Dermis microvascular lymphatic vessel endothelial cell (primary cell): ENCODE data around the gene NBPF20. TPM values are rescaled to one million over a fixed set of nuclear protein-coding genes. Genes with fewer than 3 reads are reported as not detected.
A peak's percentile ranks its signal among the peaks of the same experiment; 100 is the strongest.
"Not testable (repeated sequence)": the region's sequence is repeated elsewhere in the genome, so short reads cannot be mapped to it uniquely, and the experiment has no call there.

Experiments used
- DNase-seq, 2 donors: peaks; one replicate each; pipeline versions ENCODE4 v3.0.0 to v3.0.0-alpha.2; 2010; ENCODE audit warnings: low read depth in 2 of 2
- total RNA-seq: library from RNA; depleted of rRNA; stranded (reverse); fragments of >200 nt; gene quantifications from 2 replicates; pipeline ENCODE4 v1.2.1, GENCODE V29; 2014

NBPF20 gene
- total RNA-seq, result 1.8 and 2.0 TPM in 2 replicates

GRCh38 chr1:145425436-145426029 is at the start of gene NBPF20:
Gene NBPF20 (minus strand): TSS chr1:145425603. CDS start chr1:145405272, 20,331 bp downstream.
- DNase-seq, result peak; percentile 1 to 71

GRCh38 chr1:145474837-145475368 is 49.5 kb upstream of the NBPF20 start:
- not testable (repeated sequence) for DNase-seq

- not testable (repeated sequence) for DNase-seq
Measured at GRCh38 chr1:145472731-145473130, 47.3 kb upstream of the NBPF20 start.

- DNase-seq, result not testable (repeated sequence)
Measured at GRCh38 chr1:145471365-145471764, 46.0 kb upstream of the NBPF20 start.

- DNase-seq, result peak; percentile 24 to 67
Measured at GRCh38 chr1:145465405-145466144, 40.2 kb upstream of the NBPF20 start.

DNA sequence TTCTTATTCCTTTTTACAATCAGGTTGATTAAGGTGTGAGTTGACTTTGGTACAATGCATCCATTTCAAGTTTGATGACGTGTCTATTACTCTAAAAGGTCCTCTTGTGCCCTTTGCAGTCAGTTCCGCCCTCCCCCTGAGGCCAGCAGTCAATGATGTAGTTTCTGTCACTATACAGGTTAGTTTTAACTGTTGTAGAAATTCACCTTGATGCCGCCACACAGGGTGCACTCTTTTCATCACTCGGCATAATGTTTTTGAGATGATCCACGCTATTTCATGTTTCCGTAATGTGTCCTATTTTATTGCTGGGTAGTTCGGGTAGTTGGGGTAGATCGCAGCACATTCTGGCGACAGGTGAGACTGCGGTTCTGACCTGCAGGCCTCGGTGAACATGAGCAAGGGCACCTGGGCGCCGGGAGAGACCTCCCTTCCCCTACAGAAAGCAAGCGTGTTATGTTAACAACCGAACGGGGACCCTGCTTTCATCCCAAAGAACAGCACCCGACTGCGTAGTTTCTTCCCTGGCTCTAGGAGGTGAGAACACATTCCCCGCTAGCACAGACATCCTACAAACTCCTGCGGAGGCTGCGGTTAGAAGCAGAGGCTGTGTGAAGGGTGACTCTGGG is 39.4 kb upstream of the NBPF20 start:
- DNase-seq, result not testable (repeated sequence)

DNA sequence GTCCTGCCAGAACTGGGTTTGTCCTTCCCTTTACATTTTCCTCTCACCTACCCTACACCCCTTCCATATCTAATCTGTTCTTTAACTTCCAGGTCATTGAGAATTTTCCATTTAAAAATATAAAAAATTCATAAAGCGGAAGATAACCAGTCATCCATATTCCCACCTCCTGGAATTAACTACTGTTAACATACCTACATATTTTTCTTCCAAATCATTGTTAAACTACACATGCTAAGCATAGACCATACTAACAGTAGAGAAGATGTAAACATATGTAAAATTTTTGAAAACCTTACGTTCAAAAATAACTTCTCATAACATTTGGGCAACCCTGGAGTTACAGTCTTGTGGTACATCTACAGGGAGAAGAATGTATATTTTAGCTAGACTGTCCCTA is 38.6 kb upstream of the NBPF20 start:
- not testable (repeated sequence) for DNase-seq

GRCh38 chr1:145460684-145461083 is 35.3 kb upstream of the NBPF20 start:
- not testable (repeated sequence) for DNase-seq

DNA sequence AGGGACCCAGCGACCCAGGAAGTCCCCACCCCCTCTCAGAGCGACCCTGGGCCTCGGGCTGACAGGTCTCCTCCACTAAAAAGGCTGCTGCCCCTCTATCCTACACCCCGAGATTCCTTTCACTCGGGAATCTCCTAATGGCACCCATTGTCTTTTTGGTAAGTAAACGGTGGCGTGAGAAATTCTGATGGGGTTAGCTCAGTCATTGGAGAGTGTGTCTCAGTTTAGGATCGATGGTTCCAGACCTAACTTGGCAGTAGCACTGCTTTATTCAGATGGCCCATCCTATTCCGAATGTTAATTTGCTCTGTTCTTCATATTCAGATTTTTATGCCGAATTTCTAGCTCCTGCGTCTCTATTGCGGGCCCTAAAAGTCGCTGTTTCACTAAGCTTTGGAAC is 34.6 kb upstream of the NBPF20 start:
- not testable (repeated sequence) for DNase-seq

- DNase-seq, result not testable (repeated sequence)
Measured at GRCh38 chr1:145459591-145459990, 34.2 kb upstream of the NBPF20 start.

DNA sequence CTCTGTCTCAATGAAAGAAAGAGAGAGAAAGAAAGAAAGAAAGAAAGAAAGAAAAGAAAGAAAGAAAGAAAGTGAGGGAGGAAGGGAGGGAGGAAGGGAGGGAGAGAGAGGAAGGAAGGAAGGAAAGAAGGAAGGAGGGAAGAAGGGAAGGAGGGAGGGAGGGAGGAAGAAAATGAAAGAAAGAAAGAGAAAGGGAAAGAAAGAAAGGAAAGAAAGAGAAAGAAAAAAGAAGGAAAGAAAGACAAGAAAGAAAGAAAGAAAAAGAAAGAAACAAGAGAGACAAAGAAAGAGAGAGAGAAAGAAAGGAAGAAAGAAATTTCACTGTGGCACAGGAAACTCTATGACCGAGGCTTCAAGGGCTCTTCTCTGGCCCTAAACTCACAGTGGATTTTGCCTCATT is 33.7 kb upstream of the NBPF20 start:
- not testable (repeated sequence) for DNase-seq

- DNase-seq, result not testable (repeated sequence)
Measured at GRCh38 chr1:145454824-145455177, 29.4 kb upstream of the NBPF20 start.

GRCh38 chr1:145453873-145454823 is 28.7 kb upstream of the NBPF20 start:
- DNase-seq, result not testable (repeated sequence)

- not testable (repeated sequence) for DNase-seq
Measured at GRCh38 chr1:145452506-145452905, 27.1 kb upstream of the NBPF20 start.

GRCh38 chr1:145451914-145452313 is 26.5 kb upstream of the NBPF20 start:
- DNase-seq, result peak in 1 of 2 donors; percentile 6

DNA sequence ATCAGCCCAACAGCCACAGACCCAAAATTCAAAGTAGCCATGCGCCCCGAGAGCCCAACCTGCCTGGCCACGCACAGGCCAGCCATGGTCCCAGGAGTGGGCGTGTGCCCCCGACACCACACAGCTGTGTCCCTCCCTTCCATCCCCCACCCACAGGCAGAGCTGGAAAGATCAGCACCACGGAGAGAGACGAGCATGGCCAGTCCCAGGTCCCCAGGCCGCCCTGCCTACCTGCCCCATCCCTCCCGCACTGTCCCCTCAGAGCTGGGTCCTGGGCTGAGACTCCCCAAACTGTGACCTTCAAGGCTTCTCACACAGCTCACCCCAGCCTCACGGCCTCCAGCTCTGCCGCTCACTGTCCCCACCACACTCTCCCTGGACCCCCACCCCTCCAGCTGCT is 19.8 kb upstream of the NBPF20 start:
- DNase-seq, result not testable (repeated sequence)

GRCh38 chr1:145442340-145442739 is 16.9 kb upstream of the NBPF20 start:
- not testable (repeated sequence) for DNase-seq

GRCh38 chr1:145431363-145432256 is 6.2 kb upstream of the NBPF20 start:
- DNase-seq, result not testable (repeated sequence)

- not testable (repeated sequence) for DNase-seq
Measured at GRCh38 chr1:145430830-145431229, 5.4 kb upstream of the NBPF20 start.

GRCh38 chr1:145429329-145429728 is 3.9 kb upstream of the NBPF20 start:
- DNase-seq, result not testable (repeated sequence)
